ENCODE data around the gene RAP1A.

The RAP1A gene

GRCh38 chr1:111745675-111746613 is 126.4 kb downstream of the RAP1A start:
- Mint-ChIP-seq H3K27ac (no peak overlapping the region), H3K4me1 (peaks cover 45% of the 10 kb centered on the region), H3K9me3 (no peaks in the 10 kb centered on the region), H3K36me3 (ENCODE audit: low read depth) (no peaks in the 10 kb centered on the region), H3K27me3 (ENCODE audit: low read depth) (peaks cover 17% of the 10 kb centered on the region), H3K4me3 (no peak overlapping the region)
- no peak for TF ChIP-seq CTCF (IDR thresholded peaks at IDR 0.05; ENCODE audit: unreplicated experiment in 3 of 3)

GRCh38 chr1:111746614-111746999 is 127.0 kb downstream of the RAP1A start:
- H3K9me3 Mint-ChIP-seq = no peaks in the 10 kb centered on the region
- H3K27me3 Mint-ChIP-seq (ENCODE audit: low read depth) = peaks cover 13% of the 10 kb centered on the region
- no peak for TF ChIP-seq CTCF (IDR thresholded peaks at IDR 0.05; ENCODE audit: unreplicated experiment in 3 of 3)
- no peak overlapping the region for H3K4me3 Mint-ChIP-seq
- H3K27ac Mint-ChIP-seq = no peak overlapping the region
- H3K4me1 Mint-ChIP-seq = peaks cover 47% of the 10 kb centered on the region
- H3K36me3 Mint-ChIP-seq (ENCODE audit: low read depth) = no peaks in the 10 kb centered on the region

DNA sequence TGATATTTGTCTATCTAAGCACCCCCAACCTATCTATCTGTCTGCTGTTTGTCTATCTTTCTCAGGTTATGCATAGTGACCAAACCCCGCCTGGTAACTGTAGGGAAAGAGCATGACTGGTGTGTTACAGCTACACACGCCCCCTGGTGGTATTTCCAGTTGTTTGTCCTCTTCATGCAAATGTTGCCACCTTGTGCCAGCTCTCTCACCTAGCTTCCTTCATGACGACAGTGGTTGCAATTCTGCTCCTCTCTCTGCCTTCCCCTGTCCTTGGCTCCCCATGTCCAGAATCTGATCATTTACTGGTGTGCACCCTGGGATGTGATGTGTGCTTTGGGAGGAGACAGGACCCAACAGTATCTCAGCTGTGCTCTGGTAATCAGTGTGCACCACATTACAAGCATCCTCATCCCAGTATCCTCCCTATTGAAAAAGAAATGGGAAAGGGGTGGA is 127.7 kb downstream of the RAP1A start:
- Mint-ChIP-seq H3K27me3 (ENCODE audit: low read depth) (peaks cover 8% of the 10 kb centered on the region), H3K27ac (no peak overlapping the region), H3K4me1 (peaks cover 47% of the 10 kb centered on the region), H3K4me3 (no peak overlapping the region), H3K36me3 (ENCODE audit: low read depth) (no peaks in the 10 kb centered on the region), H3K9me3 (no peaks in the 10 kb centered on the region)
- peak; percentile 30 to 37 (median 30) for TF ChIP-seq CTCF (IDR thresholded peaks at IDR 0.05; ENCODE audit: unreplicated experiment in 3 of 3)

GRCh38 chr1:111747947-111748346 is 128.4 kb downstream of the RAP1A start:
- Mint-ChIP-seq H3K9me3 (no peaks in the 10 kb centered on the region), H3K27ac (no peak overlapping the region), H3K36me3 (ENCODE audit: low read depth) (no peaks in the 10 kb centered on the region), H3K4me1 (peaks cover 47% of the 10 kb centered on the region), H3K27me3 (ENCODE audit: low read depth) (peaks cover 7% of the 10 kb centered on the region), H3K4me3 (no peak overlapping the region)
- TF ChIP-seq CTCF (IDR thresholded peaks at IDR 0.05; ENCODE audit: unreplicated experiment in 3 of 3) = no peak

- no peak overlapping the region for H3K4me3 Mint-ChIP-seq
- H3K36me3 Mint-ChIP-seq (ENCODE audit: low read depth) = no peaks in the 10 kb centered on the region
- H3K4me1 Mint-ChIP-seq = peaks cover 48% of the 10 kb centered on the region
- H3K27me3 Mint-ChIP-seq (ENCODE audit: low read depth) = peaks cover 7% of the 10 kb centered on the region
- no peak overlapping the region for H3K27ac Mint-ChIP-seq
- TF ChIP-seq CTCF (IDR thresholded peaks at IDR 0.05; ENCODE audit: unreplicated experiment in 3 of 3) = no peak
- H3K9me3 Mint-ChIP-seq = no peaks in the 10 kb centered on the region
Measured at GRCh38 chr1:111749628-111750027, 130.0 kb downstream of the RAP1A start.

- no peaks in the 10 kb centered on the region for H3K9me3 Mint-ChIP-seq
- H3K36me3 Mint-ChIP-seq (ENCODE audit: low read depth) = no peaks in the 10 kb centered on the region
- no peak overlapping the region for H3K4me3 Mint-ChIP-seq
- TF ChIP-seq CTCF (IDR thresholded peaks at IDR 0.05; ENCODE audit: unreplicated experiment in 3 of 3) = no peak
- H3K4me1 Mint-ChIP-seq = peaks cover 48% of the 10 kb centered on the region
- H3K27ac Mint-ChIP-seq = peak overlapping the region in 2 of 3 experiments; percentile 19 to 23
- peaks cover 7% of the 10 kb centered on the region for H3K27me3 Mint-ChIP-seq (ENCODE audit: low read depth)
Measured at GRCh38 chr1:111750856-111751255, 131.3 kb downstream of the RAP1A start.
